HEK293 (cell line): ENCODE results near the gene NIPBL.

Experiments
- OVOL3 ChIP-seq: fragments of 450-650 bp; formaldehyde crosslinking; IDR thresholded peaks from 2 replicates; pipeline ENCODE4 v1.5.1; 2016; ENCODE audit warnings: missing biosample characterization, missing genetic modification characterization
- TF ChIP-seq, protein P1 (sequence below): fragments of 450-650 bp; formaldehyde crosslinking; IDR thresholded peaks from 2 replicates; pipeline ENCODE4 v1.5.1; 2016; ENCODE audit warnings: missing biosample characterization, missing genetic modification characterization

DNA sequence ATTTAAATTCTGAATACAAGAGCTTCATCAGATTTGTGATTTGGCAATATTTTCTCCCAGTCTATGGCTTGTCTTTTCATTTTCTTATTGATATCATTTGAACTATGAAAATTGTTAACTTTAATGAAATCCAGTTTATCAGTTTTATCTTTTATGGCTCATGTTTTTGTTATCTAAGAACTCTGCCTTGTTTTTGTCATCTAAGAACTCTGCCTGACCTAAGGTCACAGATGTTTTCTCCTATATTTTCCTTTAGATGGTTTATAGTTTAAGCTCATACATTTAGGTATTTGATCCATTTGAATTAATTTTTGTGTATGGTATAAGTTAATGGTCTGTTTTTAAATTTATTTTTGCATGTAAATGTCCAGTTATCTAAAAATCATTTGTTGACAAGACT lies 52.9 kb downstream of the NIPBL start:
- TF ChIP-seq OVOL3 (tag by site-specific recombination): no peak
- TF ChIP-seq, protein P1, sequence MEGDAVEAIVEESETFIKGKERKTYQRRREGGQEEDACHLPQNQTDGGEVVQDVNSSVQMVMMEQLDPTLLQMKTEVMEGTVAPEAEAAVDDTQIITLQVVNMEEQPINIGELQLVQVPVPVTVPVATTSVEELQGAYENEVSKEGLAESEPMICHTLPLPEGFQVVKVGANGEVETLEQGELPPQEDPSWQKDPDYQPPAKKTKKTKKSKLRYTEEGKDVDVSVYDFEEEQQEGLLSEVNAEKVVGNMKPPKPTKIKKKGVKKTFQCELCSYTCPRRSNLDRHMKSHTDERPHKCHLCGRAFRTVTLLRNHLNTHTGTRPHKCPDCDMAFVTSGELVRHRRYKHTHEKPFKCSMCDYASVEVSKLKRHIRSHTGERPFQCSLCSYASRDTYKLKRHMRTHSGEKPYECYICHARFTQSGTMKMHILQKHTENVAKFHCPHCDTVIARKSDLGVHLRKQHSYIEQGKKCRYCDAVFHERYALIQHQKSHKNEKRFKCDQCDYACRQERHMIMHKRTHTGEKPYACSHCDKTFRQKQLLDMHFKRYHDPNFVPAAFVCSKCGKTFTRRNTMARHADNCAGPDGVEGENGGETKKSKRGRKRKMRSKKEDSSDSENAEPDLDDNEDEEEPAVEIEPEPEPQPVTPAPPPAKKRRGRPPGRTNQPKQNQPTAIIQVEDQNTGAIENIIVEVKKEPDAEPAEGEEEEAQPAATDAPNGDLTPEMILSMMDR (tag by site-specific recombination): no peak
